GM19240 (cell line): Measurements from ENCODE around the gene SMARCC2.

Source experiments
- DNase-seq: peaks from one replicate; pipeline ENCODE4 v3.0.0; 2011; ENCODE audit warnings: low spot score; ENCODE audit not compliant: insufficient read length

The SMARCC2 gene

GRCh38 chr12:56152756-56153677 lies 36.3 kb downstream of the SMARCC2 start:
- no peak for DNase-seq

- peak; percentile 84 for DNase-seq
Observed at GRCh38 chr12:56152132-56152755, 37.0 kb downstream of the SMARCC2 start, which contains the start of gene MYL6B. Gene MYL6B, plus strand, starts transcription at chr12:56152587. Its CDS starts 1,332 bp downstream, at chr12:56153919.

- DNase-seq, result peak; percentile 50
Observed at GRCh38 chr12:56151672-56152131, 37.6 kb downstream of the SMARCC2 start.

- no peak for DNase-seq
Observed at GRCh38 chr12:56150563-56150962, 38.7 kb downstream of the SMARCC2 start.

- no peak for DNase-seq
Observed at GRCh38 chr12:56146492-56147460, 42.5 kb downstream of the SMARCC2 start.

GRCh38 chr12:56145217-56145616 lies 44.1 kb downstream of the SMARCC2 start:
- no peak for DNase-seq

- no peak for DNase-seq
Observed at GRCh38 chr12:56143870-56144269, 45.4 kb downstream of the SMARCC2 start.

GRCh38 chr12:56143217-56143616 lies 46.1 kb downstream of the SMARCC2 start:
- no peak for DNase-seq

- no peak for DNase-seq
Observed at GRCh38 chr12:56141946-56142784, 47.1 kb downstream of the SMARCC2 start.

- DNase-seq, result no peak
Observed at GRCh38 chr12:56137853-56138571, 51.3 kb downstream of the SMARCC2 start.

- DNase-seq, result no peak
Observed at GRCh38 chr12:56134897-56135296, 54.4 kb downstream of the SMARCC2 start.

- DNase-seq, result no peak
Observed at GRCh38 chr12:56130876-56131275, 58.4 kb downstream of the SMARCC2 start.

GRCh38 chr12:56129942-56130495 lies 59.3 kb downstream of the SMARCC2 start:
- no peak for DNase-seq

- DNase-seq, result peak; percentile 31
Observed at GRCh38 chr12:56129206-56129941, 59.9 kb downstream of the SMARCC2 start.

- no peak for DNase-seq
Observed at GRCh38 chr12:56128670-56129205, 60.5 kb downstream of the SMARCC2 start.

- peak; percentile 92 for DNase-seq
Observed at GRCh38 chr12:56127888-56128669, 61.2 kb downstream of the SMARCC2 start, which contains the start of gene ESYT1. Gene ESYT1, plus strand, starts transcription at chr12:56128267. Its CDS starts 53 bp downstream, at chr12:56128320.

GRCh38 chr12:56127485-56127887 lies 61.8 kb downstream of the SMARCC2 start:
- DNase-seq, result no peak
